Neural cell (in vitro differentiated cells): Measurements from ENCODE around the gene TNS3. TPM values are rescaled to one million over a fixed set of nuclear protein-coding genes. Genes with fewer than 3 reads are reported as not detected.

ENCODE experiments used
- H2AFZ ChIP-seq: fragments of 200-600, 300-800 bp; sonication (generic), shearing (Covaris generic); 2 replicates; pipeline ENCODE4 v1.6.0; 2014; ENCODE audit warnings: low read depth, mild to moderate bottlenecking, antibody characterized with exemption, low read length, moderate library complexity
- H3F3A ChIP-seq: fragments of 200-600 bp; shearing (Covaris generic); 2 replicates; pipeline ENCODE4 v1.6.1; 2016; ENCODE audit warnings: mild to moderate bottlenecking, moderate library complexity, mixed read lengths, antibody characterized with exemption, low read length; ENCODE audit not compliant: insufficient read depth, poor library complexity, severe bottlenecking
- H3K27ac ChIP-seq: fragments of 200-600, 300-800 bp; sonication (generic), shearing (Covaris generic); 2 replicates; pipeline ENCODE4 v1.5.1; 2014; ENCODE audit warnings: mild to moderate bottlenecking, low read length, moderate library complexity
- H3K27me3 ChIP-seq: fragments of 300-800, 200-600 bp; sonication (generic), shearing (Covaris generic); 2 replicates; pipeline ENCODE4 v1.6.0; 2014; ENCODE audit warnings: mild to moderate bottlenecking, low read depth, low read length, moderate library complexity; ENCODE audit not compliant: insufficient read depth
- H3K36me3 ChIP-seq: fragments of 300-800, 200-600 bp; sonication (generic), shearing (Covaris generic); 2 replicates; pipeline ENCODE4 v1.5.1; 2014; ENCODE audit warnings: mild to moderate bottlenecking, antibody characterized with exemption, low read length, moderate library complexity; ENCODE audit not compliant: insufficient read depth
- H3K4me2 ChIP-seq: fragments of 300-800, 200-600 bp; sonication (generic), shearing (Covaris generic); 2 replicates; pipeline ENCODE4 v1.6.0; 2014; ENCODE audit warnings: mild to moderate bottlenecking, low read length
- H3K4me3 ChIP-seq: fragments of 300-800, 200-600 bp; sonication (generic), shearing (Covaris generic); 2 replicates; pipeline ENCODE4 v1.5.1; 2014; ENCODE audit warnings: mild to moderate bottlenecking, low read length, moderate library complexity
- H3K79me2 ChIP-seq: fragments of 200-600 bp; shearing (Covaris generic); replicated peaks from 2 replicates; pipeline ENCODE4 v1.6.0; 2014; ENCODE audit warnings: mild to moderate bottlenecking, low read length, moderate library complexity; ENCODE audit not compliant: insufficient read depth
- H3K9ac ChIP-seq: fragments of 300-800, 200-600 bp; sonication (generic), shearing (Covaris generic); 2 replicates; pipeline ENCODE4 v1.6.1; 2016; ENCODE audit warnings: mild to moderate bottlenecking, low read length, mixed read lengths
- H3K9me2 ChIP-seq: fragments of 200-600 bp; shearing (Covaris generic); 2 replicates; pipeline ENCODE4 v1.6.1; 2016; ENCODE audit warnings: mild to moderate bottlenecking, low read length, mixed read lengths; ENCODE audit not compliant: insufficient read depth
- H3K9me3 ChIP-seq: fragments of 200-600, 300-800 bp; sonication (generic), shearing (Covaris generic); 2 replicates; pipeline ENCODE4 v1.6.1; 2016; ENCODE audit warnings: mild to moderate bottlenecking, mixed run types, low read length, moderate library complexity, mixed read lengths
- H4K20me1 ChIP-seq: fragments of 200-600 bp; shearing (Covaris generic); 2 replicates; pipeline ENCODE4 v1.6.1; 2016; ENCODE audit warnings: mild to moderate bottlenecking, mixed run types; ENCODE audit not compliant: insufficient read depth
- EP300 ChIP-seq: fragments of 450-650 bp; conservative IDR thresholded peaks from 2 replicates; pipeline ENCODE4 v1.6.1; 2014; ENCODE audit warnings: antibody characterized with exemption, mild to moderate bottlenecking, moderate library complexity; ENCODE audit not compliant: poor library complexity, severe bottlenecking
- EZH2 ChIP-seq: fragments of 200-600, 300-800 bp; shearing (Covaris generic), sonication (generic); IDR thresholded peaks from 2 replicates; pipeline ENCODE4 v1.6.1; 2014; ENCODE audit warnings: antibody characterized with exemption, low read length, borderline replicate concordance, mild to moderate bottlenecking; ENCODE audit not compliant: insufficient read depth, poor library complexity, severe bottlenecking
- MXI1 ChIP-seq: fragments of 450-650 bp; conservative IDR thresholded peaks from 2 replicates; pipeline ENCODE4 v1.6.1; 2014; ENCODE audit warnings: antibody characterized with exemption, mild to moderate bottlenecking; ENCODE audit not compliant: poor library complexity, severe bottlenecking
- POLR2AphosphoS5 ChIP-seq: IDR thresholded peaks from 2 replicates; pipeline ENCODE4 v1.6.1; 2012
- RAD21 ChIP-seq: fragments of 450-650 bp; conservative IDR thresholded peaks from 2 replicates; pipeline ENCODE4 v1.6.1; 2014; ENCODE audit warnings: antibody characterized with exemption, mild to moderate bottlenecking, moderate library complexity
- SMC3 ChIP-seq: fragments of 450-650 bp; conservative IDR thresholded peaks from 2 replicates; pipeline ENCODE4 v1.6.1; 2014; ENCODE audit warnings: antibody characterized with exemption, mild to moderate bottlenecking, moderate library complexity; ENCODE audit not compliant: poor library complexity
- TAF1 ChIP-seq: IDR thresholded peaks from 2 replicates; pipeline ENCODE4 v1.6.1; 2012; ENCODE audit warnings: low read depth
- polyA plus RNA-seq: library from polyadenylated mRNA; depleted of rRNA; stranded (reverse); fragments of >200 nt; gene quantifications from 2 replicates; pipeline ENCODE4 v1.2.3, GENCODE V29; 2014
- TF ChIP-seq, protein P1 (sequence below): IDR thresholded peaks from 2 replicates; pipeline ENCODE4 v1.6.1; 2012; ENCODE audit warnings: borderline replicate concordance
- TF ChIP-seq, protein P2 (sequence below): fragments of 450-650 bp; IDR thresholded peaks from 2 replicates; pipeline ENCODE4 v1.5.1; 2014; ENCODE audit warnings: antibody characterized with exemption, mild to moderate bottlenecking, moderate library complexity; ENCODE audit not compliant: poor library complexity, severe bottlenecking

Gene TNS3
- polyA plus RNA-seq, 1 donor from 2014 or later, result 0.58 TPM

DNA sequence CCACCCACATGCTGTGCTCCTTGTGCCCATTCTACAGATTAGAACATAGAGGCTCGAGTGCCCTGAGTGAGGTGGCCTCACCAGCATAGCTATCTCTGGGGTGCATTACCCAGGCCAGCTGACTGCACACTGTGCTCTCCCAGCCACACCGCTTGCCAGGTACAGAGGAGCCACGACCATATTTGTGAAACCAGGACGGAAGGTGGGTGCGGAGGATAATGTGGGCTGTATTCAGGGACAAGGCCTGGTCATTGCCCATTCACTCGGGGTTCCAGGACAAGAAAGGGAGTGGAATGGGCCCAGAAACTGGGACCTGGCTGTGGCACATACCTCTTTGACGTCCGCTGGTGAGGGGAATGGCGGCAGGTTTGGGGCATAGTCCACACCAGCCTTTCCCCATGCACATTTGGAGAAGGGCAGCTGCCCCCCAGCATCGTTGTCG, 236.0 kb downstream of the TNS3 start:
- H3K9me2 ChIP-seq, result no peaks in the 10 kb centered on the region
- H3K27me3 ChIP-seq, result no peaks in the 10 kb centered on the region
- no peak overlapping the region for H2AFZ ChIP-seq
- H4K20me1 ChIP-seq, result no peaks in the 10 kb centered on the region
- H3K9me3 ChIP-seq, result no peaks in the 10 kb centered on the region
- H3K27ac ChIP-seq, result no peak overlapping the region
- no peak overlapping the region for H3K4me3 ChIP-seq
- H3F3A ChIP-seq, result no peaks in the 10 kb centered on the region
- no peak overlapping the region for H3K9ac ChIP-seq
- H3K79me2 ChIP-seq, result no peaks in the 10 kb centered on the region
- TF ChIP-seq, protein P1, sequence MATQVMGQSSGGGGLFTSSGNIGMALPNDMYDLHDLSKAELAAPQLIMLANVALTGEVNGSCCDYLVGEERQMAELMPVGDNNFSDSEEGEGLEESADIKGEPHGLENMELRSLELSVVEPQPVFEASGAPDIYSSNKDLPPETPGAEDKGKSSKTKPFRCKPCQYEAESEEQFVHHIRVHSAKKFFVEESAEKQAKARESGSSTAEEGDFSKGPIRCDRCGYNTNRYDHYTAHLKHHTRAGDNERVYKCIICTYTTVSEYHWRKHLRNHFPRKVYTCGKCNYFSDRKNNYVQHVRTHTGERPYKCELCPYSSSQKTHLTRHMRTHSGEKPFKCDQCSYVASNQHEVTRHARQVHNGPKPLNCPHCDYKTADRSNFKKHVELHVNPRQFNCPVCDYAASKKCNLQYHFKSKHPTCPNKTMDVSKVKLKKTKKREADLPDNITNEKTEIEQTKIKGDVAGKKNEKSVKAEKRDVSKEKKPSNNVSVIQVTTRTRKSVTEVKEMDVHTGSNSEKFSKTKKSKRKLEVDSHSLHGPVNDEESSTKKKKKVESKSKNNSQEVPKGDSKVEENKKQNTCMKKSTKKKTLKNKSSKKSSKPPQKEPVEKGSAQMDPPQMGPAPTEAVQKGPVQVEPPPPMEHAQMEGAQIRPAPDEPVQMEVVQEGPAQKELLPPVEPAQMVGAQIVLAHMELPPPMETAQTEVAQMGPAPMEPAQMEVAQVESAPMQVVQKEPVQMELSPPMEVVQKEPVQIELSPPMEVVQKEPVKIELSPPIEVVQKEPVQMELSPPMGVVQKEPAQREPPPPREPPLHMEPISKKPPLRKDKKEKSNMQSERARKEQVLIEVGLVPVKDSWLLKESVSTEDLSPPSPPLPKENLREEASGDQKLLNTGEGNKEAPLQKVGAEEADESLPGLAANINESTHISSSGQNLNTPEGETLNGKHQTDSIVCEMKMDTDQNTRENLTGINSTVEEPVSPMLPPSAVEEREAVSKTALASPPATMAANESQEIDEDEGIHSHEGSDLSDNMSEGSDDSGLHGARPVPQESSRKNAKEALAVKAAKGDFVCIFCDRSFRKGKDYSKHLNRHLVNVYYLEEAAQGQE, result no peak
- TF ChIP-seq MXI1, result no peak
- TF ChIP-seq, protein P2, sequence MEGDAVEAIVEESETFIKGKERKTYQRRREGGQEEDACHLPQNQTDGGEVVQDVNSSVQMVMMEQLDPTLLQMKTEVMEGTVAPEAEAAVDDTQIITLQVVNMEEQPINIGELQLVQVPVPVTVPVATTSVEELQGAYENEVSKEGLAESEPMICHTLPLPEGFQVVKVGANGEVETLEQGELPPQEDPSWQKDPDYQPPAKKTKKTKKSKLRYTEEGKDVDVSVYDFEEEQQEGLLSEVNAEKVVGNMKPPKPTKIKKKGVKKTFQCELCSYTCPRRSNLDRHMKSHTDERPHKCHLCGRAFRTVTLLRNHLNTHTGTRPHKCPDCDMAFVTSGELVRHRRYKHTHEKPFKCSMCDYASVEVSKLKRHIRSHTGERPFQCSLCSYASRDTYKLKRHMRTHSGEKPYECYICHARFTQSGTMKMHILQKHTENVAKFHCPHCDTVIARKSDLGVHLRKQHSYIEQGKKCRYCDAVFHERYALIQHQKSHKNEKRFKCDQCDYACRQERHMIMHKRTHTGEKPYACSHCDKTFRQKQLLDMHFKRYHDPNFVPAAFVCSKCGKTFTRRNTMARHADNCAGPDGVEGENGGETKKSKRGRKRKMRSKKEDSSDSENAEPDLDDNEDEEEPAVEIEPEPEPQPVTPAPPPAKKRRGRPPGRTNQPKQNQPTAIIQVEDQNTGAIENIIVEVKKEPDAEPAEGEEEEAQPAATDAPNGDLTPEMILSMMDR, result no peak
- no peak overlapping the region for H3K4me2 ChIP-seq
- no peaks in the 10 kb centered on the region for H3K36me3 ChIP-seq

DNA sequence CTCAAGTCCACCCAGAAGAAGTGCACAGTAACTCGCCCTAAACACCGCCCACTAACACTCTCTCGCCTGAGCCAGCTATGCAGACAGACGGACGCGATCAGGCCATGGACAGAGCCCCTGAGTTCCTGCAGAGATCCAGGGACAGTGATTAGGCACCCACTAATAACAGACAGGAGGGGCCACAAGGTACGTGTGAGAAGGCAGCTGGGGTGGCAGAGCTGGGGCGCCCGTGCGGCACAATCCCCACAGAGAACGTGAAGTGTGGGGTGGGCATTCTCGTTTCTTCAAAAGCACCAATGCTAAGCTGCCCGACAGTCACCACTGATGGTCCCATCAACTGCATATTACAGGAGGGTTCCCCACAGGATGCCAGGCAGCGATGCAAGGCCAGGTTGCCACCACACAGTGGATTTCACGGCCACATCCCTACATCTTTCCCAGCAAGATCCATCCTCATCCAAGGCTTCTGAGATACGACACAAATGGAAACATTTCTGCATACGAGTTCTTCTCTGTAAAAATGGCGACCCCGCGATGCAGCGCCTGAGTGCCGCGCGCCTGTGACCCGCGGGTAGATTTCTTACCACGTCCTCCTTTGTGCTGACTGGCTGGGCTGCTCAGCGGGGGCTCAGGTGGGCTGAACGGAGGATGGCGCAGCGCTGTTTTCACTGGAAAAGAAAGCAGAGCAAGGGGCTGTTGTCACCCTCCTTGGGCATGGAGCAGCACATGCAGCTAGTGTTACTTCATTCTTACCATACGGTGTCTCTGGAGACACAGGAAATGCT, 237.5 kb downstream of the TNS3 start:
- Histone ChIP-seq H3K27me3 (no peaks in the 10 kb centered on the region), H3K9me3 (no peaks in the 10 kb centered on the region), H3K36me3 (no peaks in the 10 kb centered on the region), H3K79me2 (no peaks in the 10 kb centered on the region), H3K9me2 (no peaks in the 10 kb centered on the region), H2AFZ (no peak overlapping the region), H3F3A (no peaks in the 10 kb centered on the region), H3K4me3 (no peak overlapping the region), H3K27ac (no peak overlapping the region), H3K9ac (no peak overlapping the region), H4K20me1 (no peaks in the 10 kb centered on the region), H3K4me2 (no peak overlapping the region)
- no peak for TF ChIP-seq MXI1
- no peak for TF ChIP-seq RAD21
- TF ChIP-seq SMC3, result no peak
- TF ChIP-seq EZH2, result no peak
- TF ChIP-seq, protein P1, result no peak
- TF ChIP-seq, protein P2, result no peak
- TF ChIP-seq EP300, result no peak
- TF ChIP-seq POLR2AphosphoS5, result no peak
- TF ChIP-seq TAF1, result no peak
